Adipose tissue (tissue), 3 donors: ENCODE data around the gene GTF2F2. TPM values are rescaled to one million over a fixed set of nuclear protein-coding genes. Genes with fewer than 3 reads are reported as not detected.

Experiments
- H3K27ac ChIP-seq: one replicate; pipeline ENCODE4 v1.5.1; 2013; ENCODE audit warnings: low read depth, low read length
- WGBS, 3 donors: extraction: QIAGEN DNeasy Blood & Tissue Kit; methylation state at CpG; one replicate each; pipeline ENCODE4 v1.1.7; 2013; 5-methylcytosine and 5-hydroxymethylcytosine counted together
- polyA plus RNA-seq, 3 donors: library from polyadenylated mRNA; stranded (reverse); fragments of 200-250 nt; gene quantifications; one replicate each; pipeline ENCODE4 v1.2.3, GENCODE V29; 2013
- donor health status: healthy with polysubstance abuse.
- donor health status: Bipolar disorder and iron deficiency.
- donor health status: healthy.

Gene GTF2F2
- polyA plus RNA-seq, 3 donors, result 8.1 to 12.5 (median 9.1) TPM

DNA sequence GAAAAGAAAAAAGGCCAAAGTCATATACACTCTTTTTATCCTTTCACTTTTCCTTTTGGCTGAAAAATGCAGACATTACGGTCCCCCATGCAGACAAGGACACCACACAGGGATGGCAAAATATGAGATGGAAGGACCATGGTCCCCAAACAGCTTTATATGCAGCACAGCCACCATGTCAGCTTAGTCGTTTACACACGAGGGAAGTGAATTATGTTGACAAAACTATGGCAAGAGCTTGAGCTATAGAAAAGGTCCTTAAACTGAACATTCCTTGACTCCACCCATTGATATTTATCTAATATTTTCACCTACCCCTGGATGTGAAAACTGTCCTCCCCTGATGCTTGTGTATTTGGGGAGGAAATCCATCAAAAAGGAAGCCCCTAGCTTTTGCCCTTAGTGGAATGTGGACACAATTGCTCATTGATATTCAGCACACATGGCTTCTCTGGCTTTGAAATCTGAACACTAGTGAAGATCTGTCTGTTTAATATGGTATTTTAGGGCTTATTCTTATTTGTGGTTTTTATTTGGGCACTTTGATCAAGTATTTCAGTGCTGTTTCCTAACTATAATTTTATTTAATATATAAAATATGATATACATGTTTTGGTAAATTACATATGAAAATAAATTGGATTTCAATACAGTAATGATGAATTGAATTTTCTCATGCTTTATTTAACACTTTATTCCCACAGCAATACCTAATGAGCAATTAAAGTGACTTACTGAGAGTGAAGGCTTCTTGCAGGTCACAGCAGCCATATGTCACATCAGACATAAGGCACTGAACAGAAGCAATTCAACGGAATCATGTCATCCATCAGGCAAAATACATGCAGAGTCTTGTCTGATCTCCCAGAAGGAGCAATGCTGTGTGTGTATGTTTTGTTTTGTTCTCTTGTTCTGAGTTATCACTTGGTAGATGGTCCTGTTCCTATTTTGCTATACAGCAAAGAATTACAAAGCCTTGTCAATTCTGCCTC is 6.8 kb upstream of the GTF2F2 start:
- no peak overlapping the region for H3K27ac ChIP-seq
- 49 to 66% (median 65%) methylated on average over 4 of the region's 4 CpGs for WGBS, 3 donors

DNA sequence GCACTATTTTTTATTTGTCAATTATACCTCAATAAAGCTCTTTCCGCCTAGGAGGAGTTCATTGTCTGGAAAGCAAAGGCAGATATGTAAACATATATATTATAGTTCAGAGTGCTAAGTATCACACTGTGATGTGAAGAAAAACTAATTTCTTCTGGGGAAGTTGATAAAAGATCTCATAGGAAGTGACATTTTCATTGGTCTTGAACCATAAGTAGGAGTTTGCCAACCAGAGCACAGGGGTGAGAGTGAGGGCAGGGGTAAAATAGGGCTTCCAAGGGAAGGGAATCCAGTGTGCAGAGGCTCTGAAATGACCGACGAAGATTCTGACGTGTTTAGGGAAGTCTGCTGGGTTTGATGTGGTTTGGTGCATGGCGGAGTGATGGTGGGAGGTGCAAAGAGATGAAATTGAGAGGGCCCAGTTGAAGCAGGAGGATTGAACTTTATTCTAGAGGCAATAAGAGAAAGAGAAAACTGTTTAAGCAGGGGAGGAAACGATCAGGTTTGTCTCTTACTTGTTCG is 780 bp upstream of the GTF2F2 start:
- no peak overlapping the region for H3K27ac ChIP-seq
- 13 to 14% (median 14%) methylated on average over 7 of the region's 7 CpGs for WGBS, 3 donors

DNA sequence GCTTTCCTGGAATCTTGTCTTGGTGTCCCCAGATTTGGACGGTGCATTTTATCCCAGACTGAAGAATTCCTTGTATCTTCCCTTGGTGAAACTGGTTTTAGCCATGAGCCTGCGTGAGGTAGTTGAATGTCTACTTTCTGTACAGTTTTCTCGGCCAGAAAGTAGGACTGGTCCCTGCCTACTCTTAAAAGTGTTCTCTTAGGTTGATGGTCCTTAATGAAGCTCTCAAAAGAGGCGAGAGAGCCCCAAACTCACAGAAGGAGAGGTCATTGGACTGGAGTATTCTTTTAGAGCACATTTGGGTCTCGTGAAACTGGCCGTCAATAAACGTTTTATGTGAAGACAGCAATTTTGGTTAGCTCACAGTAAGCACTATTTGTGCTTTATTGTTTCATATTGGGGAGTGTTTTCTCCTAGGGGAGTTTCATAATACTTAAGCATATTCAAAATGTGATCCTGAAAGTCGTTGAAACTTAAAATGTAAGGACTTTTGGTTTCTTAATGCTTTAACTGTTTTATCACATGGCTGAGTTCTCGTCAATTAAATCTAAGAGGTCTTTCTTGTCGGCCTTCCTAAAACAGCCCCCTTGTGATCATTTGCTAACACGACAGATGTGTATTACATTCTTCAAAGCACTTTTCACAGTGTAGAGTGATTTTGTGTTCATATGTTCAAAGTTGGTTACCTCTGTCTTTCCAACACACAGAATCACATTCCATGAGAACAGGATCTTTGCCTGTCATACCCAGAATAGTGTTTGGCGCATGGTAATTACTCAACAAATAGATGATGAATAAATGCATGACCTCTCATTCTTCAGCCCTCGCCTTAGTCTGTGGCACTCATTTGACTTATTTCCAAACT is 889 bp downstream of the GTF2F2 start:
- H3K27ac ChIP-seq, result no peak overlapping the region
- 7 to 11% (median 10%) methylated on average over 13 of the region's 13 CpGs for WGBS, 3 donors

DNA sequence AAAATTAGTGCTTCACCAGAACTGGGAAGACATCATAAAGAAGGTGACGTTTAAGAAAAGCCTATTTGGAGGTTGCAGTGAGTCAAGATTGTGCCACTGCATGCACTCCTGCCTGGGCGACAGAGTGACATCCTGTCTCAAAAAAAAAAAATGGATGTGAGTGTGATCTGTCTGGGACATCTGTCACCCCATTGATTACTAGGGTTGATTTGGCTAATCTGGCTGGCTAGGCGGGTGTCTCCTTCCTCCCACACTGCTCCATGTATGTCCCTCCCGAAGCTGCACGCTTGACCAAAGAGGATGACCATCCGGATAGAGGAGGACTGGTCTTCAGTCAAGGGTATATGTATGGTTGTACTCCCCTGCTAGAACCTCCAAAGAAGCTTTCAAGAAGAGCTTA is 2.6 kb downstream of the GTF2F2 start:
- 90 to 92% (median 92%) methylated on average over 6 of the region's 6 CpGs for WGBS, 3 donors
- no peak overlapping the region for H3K27ac ChIP-seq

DNA sequence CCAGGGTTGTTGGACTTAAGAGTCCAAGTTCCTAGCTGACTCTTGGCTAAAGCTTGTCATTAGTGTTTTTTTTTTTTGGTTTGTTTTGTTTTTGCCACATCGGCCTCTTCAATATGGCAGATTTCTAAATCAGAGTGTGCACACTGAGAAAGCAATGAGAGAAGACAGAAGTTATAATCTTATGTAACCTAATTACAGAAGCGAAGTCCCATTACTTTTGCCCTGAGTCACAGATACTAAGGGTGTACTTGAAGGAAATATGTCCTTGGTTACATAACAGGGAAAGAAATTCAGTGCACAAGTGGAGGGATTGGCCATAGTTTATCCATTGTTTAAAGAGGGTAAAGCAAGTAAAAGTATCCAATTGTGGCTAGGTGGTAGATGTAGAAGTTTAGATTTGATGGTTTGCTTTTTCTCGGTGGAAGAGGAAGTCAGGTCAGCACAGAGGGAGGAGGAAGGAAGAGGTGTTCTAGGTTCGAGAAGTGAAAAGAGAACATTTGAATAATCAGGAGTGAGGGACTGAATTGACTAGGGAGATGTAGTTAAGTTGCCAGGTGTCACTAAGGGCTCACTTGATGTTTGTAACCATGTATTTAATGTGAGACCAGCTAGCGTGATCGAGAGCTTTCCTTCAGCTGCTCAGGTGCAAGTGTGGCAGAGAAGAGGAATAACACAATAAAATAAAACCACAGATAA is 12.2 kb downstream of the GTF2F2 start:
- WGBS, 3 donors, result 69 to 98% (median 69%) methylated on average over 6 of the region's 6 CpGs
- H3K27ac ChIP-seq, result no peak overlapping the region

DNA sequence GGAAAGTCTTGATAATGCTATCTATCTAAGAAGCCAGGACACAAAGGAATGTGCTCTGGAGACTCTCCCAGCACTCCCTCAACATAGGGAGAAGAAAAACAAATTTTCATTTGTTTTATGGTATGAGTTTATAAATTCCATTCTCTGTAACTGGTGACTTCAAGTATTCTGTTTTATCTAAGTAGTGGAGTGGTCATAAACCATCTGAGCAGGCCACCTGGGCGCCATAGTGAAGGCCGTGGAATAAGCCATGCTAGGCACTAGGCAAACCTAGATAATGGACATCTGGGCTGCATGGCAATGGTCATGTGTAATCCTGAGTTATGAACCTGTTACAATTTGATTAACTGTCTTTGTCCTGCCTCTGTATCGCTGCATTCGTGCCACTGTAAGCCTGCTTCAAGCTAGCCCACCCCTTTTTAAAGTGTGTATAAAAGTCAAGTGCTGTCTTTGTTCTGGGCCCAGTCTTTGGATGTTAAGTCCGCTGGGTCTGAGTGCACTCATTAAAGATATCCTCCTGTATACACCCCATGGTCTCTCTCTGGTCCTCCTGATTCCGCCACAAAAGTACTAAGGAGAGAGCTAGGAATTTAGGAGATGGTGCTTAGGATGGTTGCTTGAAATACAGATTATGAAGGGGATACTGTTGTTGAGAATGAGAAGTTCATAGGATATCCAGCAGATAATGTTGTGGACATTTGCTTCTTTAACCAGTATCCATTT is 13.2 kb downstream of the GTF2F2 start:
- 95 to 98% (median 96%) methylated on average over 6 of the region's 6 CpGs for WGBS, 3 donors
- H3K27ac ChIP-seq, result no peak overlapping the region

DNA sequence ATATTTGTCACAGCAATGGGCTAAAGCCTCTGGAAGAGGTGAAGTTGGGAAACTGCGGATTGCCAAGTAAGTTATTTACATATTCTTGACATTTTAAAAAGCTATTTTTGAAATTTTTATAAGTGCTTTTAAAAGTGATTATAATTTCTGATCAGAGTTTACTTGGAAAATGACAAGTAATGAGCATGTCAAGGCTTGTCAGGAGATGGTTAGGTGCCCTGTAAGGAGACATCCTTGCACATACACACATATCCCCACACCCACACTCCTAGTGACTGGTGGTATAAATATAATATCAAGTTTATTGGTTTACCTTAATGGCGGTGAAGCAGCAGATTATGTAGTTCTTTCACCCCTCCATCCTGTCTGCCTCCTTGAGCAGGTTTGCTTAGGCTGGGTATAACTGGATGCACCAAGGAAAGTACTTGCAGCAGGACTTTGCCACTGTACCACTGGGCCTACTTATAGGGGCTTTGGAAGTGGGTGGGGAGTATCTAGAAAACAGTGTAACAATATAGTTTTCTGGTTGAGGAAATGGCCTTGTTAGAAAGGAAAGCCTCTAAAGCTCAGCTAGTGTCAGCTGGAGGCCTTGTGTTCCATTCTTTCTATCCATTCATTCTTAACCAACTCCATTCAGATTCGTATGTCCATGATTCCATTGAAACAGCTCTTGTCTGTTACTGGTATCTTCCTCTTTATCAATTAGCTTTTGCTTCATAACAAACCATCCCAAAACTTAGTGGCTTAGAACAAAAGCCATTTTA is 16.6 kb downstream of the GTF2F2 start:
- 90 to 95% (median 93%) methylated on average over 3 of the region's 3 CpGs for WGBS, 3 donors
- H3K27ac ChIP-seq, result no peak overlapping the region

DNA sequence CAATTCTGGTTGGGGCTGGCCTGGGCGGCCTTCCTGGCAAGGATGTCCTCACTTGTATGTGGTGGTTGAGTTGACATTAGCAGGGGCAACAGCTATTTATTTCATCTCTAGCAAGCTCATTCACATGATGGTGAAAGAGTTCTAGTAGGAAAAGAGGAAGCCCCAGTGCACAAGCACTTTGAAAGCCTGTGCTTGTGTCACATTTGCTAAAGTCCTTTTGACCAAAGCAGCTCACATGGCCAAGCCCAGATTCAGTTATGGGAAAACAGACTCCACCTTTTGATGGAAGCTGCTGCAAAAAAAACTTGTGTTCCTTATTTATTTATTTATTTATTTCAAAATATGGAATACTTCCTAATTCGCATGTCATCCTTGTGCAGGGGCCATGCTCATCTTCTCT is 17.2 kb downstream of the GTF2F2 start:
- 74 to 100% (median 82%) methylated on average over 2 of the region's 2 CpGs for WGBS, 3 donors

DNA sequence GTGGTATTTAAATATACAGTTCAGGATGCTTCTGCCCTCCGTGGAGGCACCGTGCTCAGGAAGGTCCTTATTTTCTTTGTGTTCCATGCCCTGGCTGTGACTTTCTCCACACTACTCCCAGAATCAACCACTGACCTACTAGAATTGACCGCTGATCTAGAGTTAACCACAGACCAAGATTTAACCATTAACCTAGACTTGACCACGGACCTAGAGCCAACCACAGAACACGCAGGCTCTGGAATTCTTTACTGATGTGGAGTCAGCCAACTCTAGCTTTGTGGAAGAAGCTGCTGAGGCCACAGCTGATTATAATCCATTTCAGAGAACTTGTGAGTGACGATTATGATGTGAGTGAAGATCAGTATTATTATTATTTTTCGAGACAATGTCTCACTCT is 18.0 kb downstream of the GTF2F2 start:
- no peak overlapping the region for H3K27ac ChIP-seq
- 92 to 97% (median 95%) methylated on average over 7 of the region's 7 CpGs for WGBS, 3 donors

More for the DNA sequence above, 17.2 kb downstream of the GTF2F2 start:
- no peak overlapping the region for H3K27ac ChIP-seq

DNA sequence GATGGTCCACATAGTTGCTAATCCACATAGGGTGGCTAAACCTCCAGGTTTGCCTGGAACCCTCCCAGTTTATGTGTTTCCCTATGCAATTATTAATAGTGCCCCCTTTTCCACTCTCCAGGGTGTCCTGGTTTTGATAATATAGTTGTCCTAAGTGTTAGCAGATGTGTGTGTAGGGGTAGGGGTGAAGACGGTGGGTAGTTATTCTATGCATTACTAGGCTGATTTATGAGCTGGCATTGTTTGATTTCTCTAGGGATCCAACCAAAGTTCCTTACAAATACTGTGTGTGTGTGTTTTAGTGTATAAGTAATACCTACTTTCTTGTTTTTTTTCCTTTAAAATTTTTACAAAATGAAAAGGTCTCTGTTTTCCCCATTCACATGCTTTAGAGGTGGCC is 21.1 kb downstream of the GTF2F2 start:
- 78 to 96% (median 80%) methylated on average over 1 of the region's 1 CpG for WGBS, 3 donors
- no peak overlapping the region for H3K27ac ChIP-seq

DNA sequence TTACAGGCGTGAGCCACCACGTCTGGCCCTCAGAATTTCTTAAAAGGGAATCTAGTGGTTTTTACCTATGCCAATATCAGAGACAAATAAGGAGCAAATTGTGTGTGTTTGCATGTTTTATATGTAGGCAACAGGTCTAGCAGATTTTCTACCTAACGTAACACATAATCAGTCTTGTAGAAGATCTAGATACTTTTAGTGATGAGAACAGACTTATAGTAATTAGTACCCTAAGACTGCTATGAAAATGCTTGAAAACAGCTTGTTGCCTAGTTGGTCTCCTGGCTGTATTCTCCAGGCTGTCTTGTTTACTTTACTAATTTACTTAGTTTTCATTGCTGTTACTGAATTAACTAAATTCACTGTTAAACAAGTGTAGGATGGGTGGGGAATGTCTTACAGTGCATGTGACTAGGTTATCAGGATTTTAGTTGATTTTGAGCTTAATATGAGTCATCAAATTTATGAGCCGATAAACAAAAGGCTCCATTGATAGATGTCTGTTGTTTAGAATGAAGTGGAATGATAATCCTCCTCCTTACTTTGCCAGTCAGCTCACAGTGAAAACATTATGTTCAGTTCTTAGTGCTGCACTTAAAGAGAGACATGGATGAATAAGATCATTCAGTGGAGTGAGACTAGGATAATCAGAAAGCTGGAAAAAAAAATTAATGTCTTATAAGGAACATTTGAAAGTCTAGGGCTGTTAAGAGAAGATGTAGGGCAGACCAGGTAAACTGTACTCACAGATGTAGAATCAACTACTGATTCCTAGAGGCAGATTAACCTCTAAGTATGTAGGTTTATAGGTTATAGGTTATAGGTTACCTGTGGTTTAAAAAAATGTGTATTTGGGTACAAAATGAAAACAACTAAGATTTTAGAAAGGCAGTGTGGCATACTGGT is 22.4 kb downstream of the GTF2F2 start:
- WGBS, 3 donors, result 83 to 90% (median 90%) methylated on average over 4 of the region's 4 CpGs

DNA sequence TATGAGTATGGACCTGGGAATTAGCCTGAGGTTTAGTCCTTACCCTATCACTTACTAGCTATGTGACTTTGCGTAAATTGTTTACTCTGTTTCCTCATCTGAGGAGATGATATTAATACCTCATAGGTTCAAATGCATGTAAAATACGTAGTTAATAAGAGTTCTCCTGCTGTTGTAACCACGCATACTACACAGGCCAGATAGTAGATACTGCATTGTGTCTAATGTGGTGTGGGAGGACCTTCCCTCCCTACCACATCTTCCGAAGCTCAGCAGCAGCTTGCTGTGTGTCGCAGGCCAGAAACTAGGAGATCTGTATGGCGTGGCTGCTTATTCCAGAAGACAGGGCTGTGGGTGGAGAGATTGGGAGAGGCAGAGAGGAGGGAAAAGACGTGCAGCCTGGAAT is 23.0 kb downstream of the GTF2F2 start:
- WGBS, 3 donors, result 78 to 83% (median 82%) methylated on average over 7 of the region's 7 CpGs
- no peak overlapping the region for H3K27ac ChIP-seq

More for the DNA sequence above, 22.4 kb downstream of the GTF2F2 start:
- no peak overlapping the region for H3K27ac ChIP-seq

DNA sequence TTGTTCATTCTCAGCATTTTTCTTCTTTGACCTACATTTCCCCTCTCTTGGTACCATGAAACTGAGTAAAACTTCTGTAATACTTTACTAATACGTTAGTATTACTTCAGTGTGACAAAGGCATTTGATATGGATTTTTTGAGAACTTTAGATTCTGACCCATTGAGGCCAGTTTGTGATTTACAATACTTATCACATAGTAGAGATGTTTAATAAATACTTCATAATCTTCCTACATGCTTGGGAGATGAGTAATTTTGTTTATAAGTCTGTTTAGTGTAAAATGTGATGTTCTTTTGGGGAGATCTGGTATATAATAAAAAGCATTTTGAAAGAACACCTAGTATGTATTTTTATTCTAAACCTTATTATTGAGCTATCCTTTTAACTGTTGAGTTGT is 29.7 kb downstream of the GTF2F2 start:
- 60 to 86% (median 64%) methylated on average over 1 of the region's 1 CpG for WGBS, 3 donors
- no peak overlapping the region for H3K27ac ChIP-seq

DNA sequence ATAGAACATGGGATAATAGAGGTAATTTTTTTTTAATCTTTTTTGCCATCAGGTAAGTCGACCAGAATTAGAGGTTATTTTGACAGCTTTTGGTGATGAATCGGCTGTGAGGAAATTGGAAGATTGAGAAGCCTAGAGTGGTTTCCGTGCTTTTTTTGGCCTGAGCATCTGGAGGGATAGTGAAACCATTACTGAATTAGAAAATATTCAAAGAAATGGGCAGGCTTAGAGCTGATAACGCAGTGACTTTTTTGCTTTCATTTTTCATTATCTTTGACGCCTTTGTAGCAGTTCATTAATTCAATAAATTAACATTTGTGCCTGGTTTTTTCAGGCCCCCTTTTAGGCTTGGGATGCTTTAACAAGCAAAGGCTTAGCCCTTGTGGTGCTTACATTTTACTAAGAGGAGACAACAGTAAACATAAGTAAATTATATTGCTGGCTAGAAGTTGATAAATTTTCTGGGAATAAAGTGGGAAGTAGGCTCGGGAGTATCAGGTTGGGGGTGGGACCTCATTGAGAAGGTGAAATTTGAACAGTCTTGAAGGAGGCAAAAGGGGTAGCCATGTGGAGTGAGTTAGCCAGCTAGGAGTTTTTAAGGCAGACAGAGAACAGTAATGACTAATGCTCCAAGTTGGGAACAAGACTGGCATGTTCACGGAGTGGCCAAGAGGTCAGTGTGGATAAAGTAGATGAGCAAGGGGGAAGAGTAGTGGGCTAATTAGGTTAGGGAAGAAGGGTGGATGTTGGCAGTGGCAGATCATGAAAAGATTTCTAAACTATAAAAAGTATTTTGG is 36.5 kb downstream of the GTF2F2 start:
- 86 to 91% (median 89%) methylated on average over 7 of the region's 7 CpGs for WGBS, 3 donors
- H3K27ac ChIP-seq, result no peak overlapping the region

DNA sequence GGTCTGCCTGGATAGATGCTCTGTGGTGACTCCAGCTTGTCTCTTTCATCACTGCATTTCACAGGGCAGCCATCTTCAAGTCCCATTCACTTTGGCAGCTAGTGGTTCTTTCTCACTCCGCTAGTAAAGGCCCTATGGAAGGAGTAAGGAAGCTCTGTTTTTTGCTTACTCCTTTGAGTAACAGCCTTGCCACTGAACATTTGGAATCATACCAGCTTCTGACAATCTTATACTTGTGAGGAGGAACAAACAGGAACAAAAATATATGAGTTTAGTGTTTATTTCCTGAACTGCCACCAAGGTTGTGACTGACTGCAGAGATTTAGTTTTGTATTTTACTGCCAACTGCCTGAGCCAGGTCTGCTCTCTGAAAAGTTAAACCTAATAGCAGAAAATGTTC is 41.9 kb downstream of the GTF2F2 start:
- WGBS, 3 donors, result 83 to 100% (median 83%) methylated on average over 1 of the region's 1 CpG
- H3K27ac ChIP-seq, result no peak overlapping the region
